Cerebellar nuclear complex (tissue), 1 donor: ENCODE measurements around the gene RNF212B.
"Not testable (repeated sequence)": the region's sequence is repeated elsewhere in the genome, so short reads cannot be mapped to it uniquely, and the experiment has no call there.

Experiments
- DNase-seq, 2 experiments: peaks; one replicate each; lab custom pipeline; 2025; lab: John Stamatoyannopoulos, UW

Gene RNF212B

GRCh38 chr14:23243066-23243465, 5.3 kb downstream of the RNF212B start:
- DNase-seq: no peak

- DNase-seq: no peak
Observed at GRCh38 chr14:23245282-23245681, 7.5 kb downstream of the RNF212B start.

GRCh38 chr14:23248601-23249000, 10.9 kb downstream of the RNF212B start:
- DNase-seq: no peak

GRCh38 chr14:23249824-23250223, 12.1 kb downstream of the RNF212B start:
- no peak for DNase-seq

GRCh38 chr14:23252006-23252405, 14.3 kb downstream of the RNF212B start:
- no peak for DNase-seq

- no peak for DNase-seq
Observed at GRCh38 chr14:23252420-23253333, 14.9 kb downstream of the RNF212B start.

GRCh38 chr14:23258256-23258655, 20.5 kb downstream of the RNF212B start:
- DNase-seq: no peak

- no peak for DNase-seq
Observed at GRCh38 chr14:23259426-23259825, 21.7 kb downstream of the RNF212B start.

- not testable (repeated sequence) for DNase-seq
Observed at GRCh38 chr14:23260849-23261248, 23.1 kb downstream of the RNF212B start.

GRCh38 chr14:23269193-23269592, 31.5 kb downstream of the RNF212B start:
- DNase-seq: no peak

- no peak for DNase-seq
Observed at GRCh38 chr14:23275412-23275811, 37.7 kb downstream of the RNF212B start.

GRCh38 chr14:23277189-23277588, 39.5 kb downstream of the RNF212B start:
- no peak for DNase-seq

- DNase-seq: not testable (repeated sequence)
Observed at GRCh38 chr14:23277928-23278327, 40.2 kb downstream of the RNF212B start.

GRCh38 chr14:23281247-23281646, 43.5 kb downstream of the RNF212B start:
- DNase-seq: no peak

GRCh38 chr14:23284654-23285529, 47.2 kb downstream of the RNF212B start:
- no peak for DNase-seq

- no peak for DNase-seq
Observed at GRCh38 chr14:23285530-23286019, 47.8 kb downstream of the RNF212B start.

GRCh38 chr14:23286020-23286901, 48.5 kb downstream of the RNF212B start, which contains the start of gene HOMEZ:
HOMEZ (minus strand) TSS chr14:23286132; CDS start chr14:23285952, 180 bp downstream.
- peak; percentile 91 to 97 for DNase-seq

GRCh38 chr14:23286902-23287479, 49.3 kb downstream of the RNF212B start:
- DNase-seq: no peak

GRCh38 chr14:23294734-23295561, 57.2 kb downstream of the RNF212B start:
- DNase-seq: no peak
